GM12878 (cell line): ENCODE measurements around the gene ICA1L. TPM values are rescaled to one million over a fixed set of nuclear protein-coding genes. Genes with fewer than 3 reads are reported as not detected.
A peak's percentile ranks its signal among the peaks of the same experiment; 100 is the strongest.

Experiments
- BACH1 ChIP-seq: fragments of 450-650 bp; IDR thresholded peaks from 2 replicates; pipeline ENCODE4 v1.6.1; 2017; ENCODE audit warnings: mild to moderate bottlenecking, borderline replicate concordance
- BCL11A ChIP-seq: IDR thresholded peaks from 2 replicates; pipeline ENCODE4 v1.6.1; 2011; ENCODE audit warnings: low read depth, low read length
- CHD1 ChIP-seq: IDR thresholded peaks from 2 replicates; pipeline ENCODE4 v1.6.1; 2012; ENCODE audit warnings: low read depth, low read length, improper control_type of control experiment
- CHD4 ChIP-seq: fragments of 200-600 bp; sonication (generic); IDR thresholded peaks from 2 replicates; pipeline ENCODE4 v1.6.1; 2016; ENCODE audit warnings: mild to moderate bottlenecking
- IRF3 ChIP-seq: fragments of 450-650 bp; IDR thresholded peaks from 2 replicates; pipeline ENCODE4 v1.6.1; 2014; ENCODE audit warnings: mild to moderate bottlenecking
- MXI1 ChIP-seq: fragments of 150-350 bp; IDR thresholded peaks from 2 replicates; pipeline ENCODE4 v1.6.1; 2011; ENCODE audit warnings: low read depth, mild to moderate bottlenecking, inconsistent platforms, low read length, improper control_type of control experiment
- NR2C2 ChIP-seq: IDR thresholded peaks from 2 replicates; pipeline ENCODE4 v1.6.1; 2011; ENCODE audit warnings: borderline replicate concordance, low read depth; ENCODE audit not compliant: control insufficient read depth, insufficient read length
- RB1 ChIP-seq: fragments of 450-650 bp; formaldehyde crosslinking; IDR thresholded peaks from 2 replicates; pipeline ENCODE4 v1.6.1; 2017; ENCODE audit warnings: mild to moderate bottlenecking, borderline replicate concordance
- SIN3A ChIP-seq: IDR thresholded peaks from 2 replicates; pipeline ENCODE4 v1.6.1; 2012; ENCODE audit warnings: low read depth, low read length, improper control_type of control experiment
- SREBF1 ChIP-seq: IDR thresholded peaks from 2 replicates; pipeline ENCODE4 v1.6.1; 2012; ENCODE audit warnings: mild to moderate bottlenecking, low read length
- SREBF2 ChIP-seq: IDR thresholded peaks from 2 replicates; pipeline ENCODE4 v1.6.1; 2012; ENCODE audit warnings: mild to moderate bottlenecking, low read length
- SUPT20H ChIP-seq: IDR thresholded peaks from 2 replicates; pipeline ENCODE4 v1.6.1; 2011; ENCODE audit warnings: low read depth, mild to moderate bottlenecking, low read length, moderate library complexity, borderline replicate concordance; ENCODE audit not compliant: control insufficient read depth
- TCF12 ChIP-seq: IDR thresholded peaks from 2 replicates; pipeline ENCODE4 v1.6.1; 2011; ENCODE audit warnings: low read depth, mild to moderate bottlenecking, low read length
- TCF3 ChIP-seq: IDR thresholded peaks from 2 replicates; pipeline ENCODE4 v1.6.1; 2012; ENCODE audit warnings: low read depth, mild to moderate bottlenecking, low read length, borderline replicate concordance; ENCODE audit not compliant: insufficient read depth
- TCF7 ChIP-seq: IDR thresholded peaks from 2 replicates; pipeline ENCODE4 v1.6.1; 2014; ENCODE audit warnings: antibody characterized with exemption, borderline replicate concordance
- ZNF207 ChIP-seq: fragments of 450-650 bp; IDR thresholded peaks from 2 replicates; pipeline ENCODE4 v1.6.1; 2014; ENCODE audit warnings: antibody characterized with exemption, mild to moderate bottlenecking, borderline replicate concordance
- polyA plus RNA-seq, 11 experiments: library from polyadenylated mRNA; depleted of rRNA in 4 of 11; unstranded in 6 of 11; stranded (reverse) in 5 of 11; fragments of >200 nt; fragmentation: Nextera tagmentation in 4 of 11; fragmentation: Illumina TruSeq in 1 of 11; extraction: Ambion mirVana in 4 of 11; extraction: Trizol in 1 of 11; gene quantifications; 1 replicate in 1 of 11; 2 replicates in 10 of 11; pipeline versions ENCODE4 v1.2.1 to v1.2.3, GENCODE V29; 2011 to 2016; ENCODE audit warnings: inconsistent platforms in 2 of 11, missing spikeins in 2 of 11, low read depth in 1 of 11
- total RNA-seq, 4 experiments: library from RNA; depleted of rRNA in 3 of 4; stranded (reverse); fragments of >200 nt in 3 of 4; fragmentation: Illumina TruSeq in 1 of 4; extraction: Trizol in 1 of 4; gene quantifications; 2 replicates each; pipeline versions ENCODE4 v1.2.1 to v1.2.3, GENCODE V29; 2013 to 2021
- TF ChIP-seq, protein P1 (sequence below): IDR thresholded peaks from 2 replicates; pipeline ENCODE4 v1.6.1; 2011; ENCODE audit warnings: mild to moderate bottlenecking, low read depth, low read length, moderate library complexity; ENCODE audit not compliant: insufficient replicate concordance
- TF ChIP-seq, protein P2 (sequence below): fragments of 150-350 bp; IDR thresholded peaks from 2 replicates; pipeline ENCODE4 v1.6.1; 2014; ENCODE audit warnings: mild to moderate bottlenecking, low read depth, low read length
- TF ChIP-seq, protein P3 (sequence below): fragments of 450-650 bp; IDR thresholded peaks from 2 replicates; pipeline ENCODE4 v1.6.1; 2017; ENCODE audit warnings: antibody characterized with exemption, mild to moderate bottlenecking, moderate library complexity

The ICA1L gene
- total and polyA plus RNA-seq, 10 of the 15 experiments (the other 5 are each of a cell fraction or from before 2014, with no cell fraction given), result 0.85 to 7.4 (median 3.6) TPM

GRCh38 chr2:202847693-202848524 is 23.7 kb downstream of the ICA1L start (continued):
- TF ChIP-seq ZNF207, result no peak
- TF ChIP-seq SREBF2, result no peak
- no peak for TF ChIP-seq RB1
- no peak for TF ChIP-seq CHD4
- TF ChIP-seq, protein P1, sequence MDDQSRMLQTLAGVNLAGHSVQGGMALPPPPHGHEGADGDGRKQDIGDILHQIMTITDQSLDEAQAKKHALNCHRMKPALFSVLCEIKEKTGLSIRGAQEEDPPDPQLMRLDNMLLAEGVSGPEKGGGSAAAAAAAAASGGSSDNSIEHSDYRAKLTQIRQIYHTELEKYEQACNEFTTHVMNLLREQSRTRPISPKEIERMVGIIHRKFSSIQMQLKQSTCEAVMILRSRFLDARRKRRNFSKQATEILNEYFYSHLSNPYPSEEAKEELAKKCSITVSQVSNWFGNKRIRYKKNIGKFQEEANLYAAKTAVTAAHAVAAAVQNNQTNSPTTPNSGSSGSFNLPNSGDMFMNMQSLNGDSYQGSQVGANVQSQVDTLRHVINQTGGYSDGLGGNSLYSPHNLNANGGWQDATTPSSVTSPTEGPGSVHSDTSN, result no peak
- TF ChIP-seq SIN3A, result no peak
- TF ChIP-seq IRF3, result no peak
- TF ChIP-seq, protein P2, sequence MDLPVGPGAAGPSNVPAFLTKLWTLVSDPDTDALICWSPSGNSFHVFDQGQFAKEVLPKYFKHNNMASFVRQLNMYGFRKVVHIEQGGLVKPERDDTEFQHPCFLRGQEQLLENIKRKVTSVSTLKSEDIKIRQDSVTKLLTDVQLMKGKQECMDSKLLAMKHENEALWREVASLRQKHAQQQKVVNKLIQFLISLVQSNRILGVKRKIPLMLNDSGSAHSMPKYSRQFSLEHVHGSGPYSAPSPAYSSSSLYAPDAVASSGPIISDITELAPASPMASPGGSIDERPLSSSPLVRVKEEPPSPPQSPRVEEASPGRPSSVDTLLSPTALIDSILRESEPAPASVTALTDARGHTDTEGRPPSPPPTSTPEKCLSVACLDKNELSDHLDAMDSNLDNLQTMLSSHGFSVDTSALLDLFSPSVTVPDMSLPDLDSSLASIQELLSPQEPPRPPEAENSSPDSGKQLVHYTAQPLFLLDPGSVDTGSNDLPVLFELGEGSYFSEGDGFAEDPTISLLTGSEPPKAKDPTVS, result no peak
- TF ChIP-seq TCF12, result no peak
- no peak for TF ChIP-seq SREBF1
- TF ChIP-seq TCF3, result no peak
- no peak for TF ChIP-seq CHD1
- TF ChIP-seq BCL11A, result peak; percentile 74
- TF ChIP-seq TCF7, result no peak
- TF ChIP-seq, protein P3, sequence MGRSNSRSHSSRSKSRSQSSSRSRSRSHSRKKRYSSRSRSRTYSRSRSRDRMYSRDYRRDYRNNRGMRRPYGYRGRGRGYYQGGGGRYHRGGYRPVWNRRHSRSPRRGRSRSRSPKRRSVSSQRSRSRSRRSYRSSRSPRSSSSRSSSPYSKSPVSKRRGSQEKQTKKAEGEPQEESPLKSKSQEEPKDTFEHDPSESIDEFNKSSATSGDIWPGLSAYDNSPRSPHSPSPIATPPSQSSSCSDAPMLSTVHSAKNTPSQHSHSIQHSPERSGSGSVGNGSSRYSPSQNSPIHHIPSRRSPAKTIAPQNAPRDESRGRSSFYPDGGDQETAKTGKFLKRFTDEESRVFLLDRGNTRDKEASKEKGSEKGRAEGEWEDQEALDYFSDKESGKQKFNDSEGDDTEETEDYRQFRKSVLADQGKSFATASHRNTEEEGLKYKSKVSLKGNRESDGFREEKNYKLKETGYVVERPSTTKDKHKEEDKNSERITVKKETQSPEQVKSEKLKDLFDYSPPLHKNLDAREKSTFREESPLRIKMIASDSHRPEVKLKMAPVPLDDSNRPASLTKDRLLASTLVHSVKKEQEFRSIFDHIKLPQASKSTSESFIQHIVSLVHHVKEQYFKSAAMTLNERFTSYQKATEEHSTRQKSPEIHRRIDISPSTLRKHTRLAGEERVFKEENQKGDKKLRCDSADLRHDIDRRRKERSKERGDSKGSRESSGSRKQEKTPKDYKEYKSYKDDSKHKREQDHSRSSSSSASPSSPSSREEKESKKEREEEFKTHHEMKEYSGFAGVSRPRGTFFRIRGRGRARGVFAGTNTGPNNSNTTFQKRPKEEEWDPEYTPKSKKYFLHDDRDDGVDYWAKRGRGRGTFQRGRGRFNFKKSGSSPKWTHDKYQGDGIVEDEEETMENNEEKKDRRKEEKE, result no peak
- TF ChIP-seq BACH1, result no peak; the same call in 1 of the 2 replicates
- no peak for TF ChIP-seq NR2C2
- no peak for TF ChIP-seq MXI1
- no peak for TF ChIP-seq SUPT20H
